GM13977 (cell line): Measurements from ENCODE around the gene BNC2.

Source experiments
- DNase-seq: peaks from one replicate; pipeline ENCODE4 v3.0.0; 2012; ENCODE audit warnings: low spot score
- CTCF ChIP-seq: IDR thresholded peaks from 2 replicates; pipeline ENCODE4 v1.5.1; 2012; ENCODE audit warnings: mild to moderate bottlenecking, control low read depth; ENCODE audit not compliant: insufficient read depth; ENCODE audit errors: extremely low read depth, missing control alignments
- in situ Hi-C: fragments of 300-500 bp; cut with MboI; formaldehyde crosslinking; loops from one replicate; pipeline ENCODE4 v1.12.0; 2022; ENCODE audit warnings: low sequenced_read_pairs, low pct_unique_long_range_greater_than_20kb, mixed read lengths, inconsistent platforms; ENCODE audit not compliant: unreplicated experiment

The BNC2 gene

GRCh38 chr9:16532272-16532671, 338.2 kb downstream of the BNC2 start:
- in situ Hi-C loops = no loop called here
- DNase-seq = no peak
- no peak for TF ChIP-seq CTCF

GRCh38 chr9:16530669-16531642, 339.5 kb downstream of the BNC2 start:
- in situ Hi-C loops = no loop called here
- DNase-seq = no peak
- no peak for TF ChIP-seq CTCF

GRCh38 chr9:16527573-16527972, 342.9 kb downstream of the BNC2 start:
- no peak for DNase-seq
- no peak for TF ChIP-seq CTCF
- in situ Hi-C loops = no loop called here

- DNase-seq = no peak
- in situ Hi-C loops = no loop called here
- TF ChIP-seq CTCF = no peak
Observed at GRCh38 chr9:16526380-16526779, 344.1 kb downstream of the BNC2 start.

- DNase-seq = no peak
- TF ChIP-seq CTCF = no peak
- in situ Hi-C loops = no loop called here
Observed at GRCh38 chr9:16524823-16525222, 345.6 kb downstream of the BNC2 start.

GRCh38 chr9:16524078-16524477, 346.4 kb downstream of the BNC2 start:
- no peak for TF ChIP-seq CTCF
- DNase-seq = no peak
- in situ Hi-C loops = no loop called here
